Stomach (tissue), 4 donors: ENCODE measurements around the gene CERS5.

Experiments
- POLR2A ChIP-seq, 4 donors: fragments of 450-650 bp; IDR thresholded peaks; one replicate each; pipeline ENCODE4 v1.6.1; 2016; ENCODE audit warnings: antibody characterized with exemption in 4 of 4, control low read depth in 2 of 4, mild to moderate bottlenecking in 1 of 4, moderate library complexity in 1 of 4
- POLR2AphosphoS5 ChIP-seq, 3 donors: sonication (generic); formaldehyde crosslinking; IDR thresholded peaks; one replicate each; pipeline ENCODE4 v1.6.1; 2016; ENCODE audit warnings: antibody characterized with exemption in 3 of 3
- TF ChIP-seq, protein P1 (sequence below), 7 experiments: fragments of 450-650 bp in 4 of 7; fragments of 200-600 bp in 3 of 7; sonication (generic) in 3 of 7; IDR thresholded peaks; one replicate each; pipeline ENCODE4 v1.5.1; 2016 to 2019; ENCODE audit warnings: antibody characterized with exemption in 7 of 7, control low read depth in 2 of 7, mild to moderate bottlenecking in 1 of 7

DNA sequence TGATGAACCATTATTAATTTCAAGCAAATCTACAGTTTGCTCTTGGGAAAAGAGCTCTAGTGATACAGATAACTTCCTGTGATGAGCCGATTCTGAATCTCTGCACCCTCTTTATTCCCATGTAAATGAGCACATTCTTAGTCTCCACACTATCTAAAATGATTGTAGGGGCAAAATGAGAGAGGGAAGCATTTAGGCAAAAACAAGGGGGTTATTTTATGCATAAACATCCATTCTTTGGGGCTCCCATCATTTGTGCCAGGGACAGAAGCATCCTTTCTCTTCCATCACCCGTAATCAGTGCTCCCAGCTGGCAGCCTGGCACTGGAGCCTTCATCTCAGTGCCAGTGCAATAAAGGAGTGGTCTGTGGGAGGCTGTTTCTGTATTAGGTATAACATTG lies 65.0 kb downstream of the CERS5 start:
- TF ChIP-seq, protein P1, sequence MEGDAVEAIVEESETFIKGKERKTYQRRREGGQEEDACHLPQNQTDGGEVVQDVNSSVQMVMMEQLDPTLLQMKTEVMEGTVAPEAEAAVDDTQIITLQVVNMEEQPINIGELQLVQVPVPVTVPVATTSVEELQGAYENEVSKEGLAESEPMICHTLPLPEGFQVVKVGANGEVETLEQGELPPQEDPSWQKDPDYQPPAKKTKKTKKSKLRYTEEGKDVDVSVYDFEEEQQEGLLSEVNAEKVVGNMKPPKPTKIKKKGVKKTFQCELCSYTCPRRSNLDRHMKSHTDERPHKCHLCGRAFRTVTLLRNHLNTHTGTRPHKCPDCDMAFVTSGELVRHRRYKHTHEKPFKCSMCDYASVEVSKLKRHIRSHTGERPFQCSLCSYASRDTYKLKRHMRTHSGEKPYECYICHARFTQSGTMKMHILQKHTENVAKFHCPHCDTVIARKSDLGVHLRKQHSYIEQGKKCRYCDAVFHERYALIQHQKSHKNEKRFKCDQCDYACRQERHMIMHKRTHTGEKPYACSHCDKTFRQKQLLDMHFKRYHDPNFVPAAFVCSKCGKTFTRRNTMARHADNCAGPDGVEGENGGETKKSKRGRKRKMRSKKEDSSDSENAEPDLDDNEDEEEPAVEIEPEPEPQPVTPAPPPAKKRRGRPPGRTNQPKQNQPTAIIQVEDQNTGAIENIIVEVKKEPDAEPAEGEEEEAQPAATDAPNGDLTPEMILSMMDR (IDR thresholded peaks at IDR 0.05) = no peak
- TF ChIP-seq POLR2A (IDR thresholded peaks at IDR 0.05) = no peak
- TF ChIP-seq POLR2AphosphoS5 (IDR thresholded peaks at IDR 0.05) = no peak
